Keratinocyte (primary cell): Measurements from ENCODE around the gene TLR6. TPM values are rescaled to one million over a fixed set of nuclear protein-coding genes. Genes with fewer than 3 reads are reported as not detected.

Source experiments
- DNase-seq: peaks from one replicate; pipeline ENCODE4 v3.0.0-alpha.2; 2011; ENCODE audit warnings: low read depth, missing footprints, low spot score
- FAIRE-seq: peaks from 2 replicates; lab custom pipeline; 2011; peaks lifted over from hg19 to GRCh38; lab: Jason Lieb, UNC
- H2AFZ ChIP-seq: 2 replicates; pipeline ENCODE4 v1.6.0; 2012; ENCODE audit warnings: low read length, control low read depth, inconsistent platforms; ENCODE audit not compliant: control insufficient read depth
- H3K27ac ChIP-seq: 2 replicates; pipeline ENCODE4 v1.5.1; 2011; ENCODE audit warnings: low read length; ENCODE audit not compliant: control insufficient read depth, insufficient read depth
- H3K27me3 ChIP-seq: 3 replicates; pipeline ENCODE4 v1.6.0; 2011; ENCODE audit warnings: low read length; ENCODE audit not compliant: control insufficient read depth, insufficient read depth; ENCODE audit errors: extremely low read depth
- H3K36me3 ChIP-seq, 2 experiments: 2 replicates in 1 of 2; 3 replicates in 1 of 2; pipeline ENCODE4 v1.5.1; 2011; ENCODE audit warnings: low read length in 2 of 2, mild to moderate bottlenecking in 1 of 2; ENCODE audit not compliant: control insufficient read depth in 2 of 2, insufficient read depth in 2 of 2; ENCODE audit errors: extremely low read depth in 1 of 2
- H3K4me1 ChIP-seq: 3 replicates; pipeline ENCODE4 v1.5.1; 2011; ENCODE audit warnings: low read length; ENCODE audit not compliant: control insufficient read depth, insufficient read depth; ENCODE audit errors: extremely low read depth
- H3K4me2 ChIP-seq: 3 replicates; pipeline ENCODE4 v1.6.0; 2011; ENCODE audit warnings: low read depth, low read length; ENCODE audit not compliant: control insufficient read depth, insufficient read depth; ENCODE audit errors: extremely low read depth
- H3K4me3 ChIP-seq, 3 experiments: fragments of 200-600 bp in 1 of 3; sonication (generic) in 1 of 3; 2 replicates in 2 of 3; 3 replicates in 1 of 3; pipeline ENCODE4 v1.5.1; 2011 to 2016; ENCODE audit warnings: low read length in 3 of 3, mild to moderate bottlenecking in 3 of 3, control low read depth in 2 of 3, inconsistent platforms in 1 of 3, low read depth in 1 of 3, mixed read lengths in 1 of 3, mixed run types in 1 of 3, moderate library complexity in 1 of 3; ENCODE audit not compliant: control insufficient read depth in 2 of 3, insufficient read depth in 2 of 3; ENCODE audit errors: extremely low read depth in 1 of 3
- H3K79me2 ChIP-seq: 2 replicates; pipeline ENCODE4 v1.6.0; 2012; ENCODE audit warnings: low read length; ENCODE audit not compliant: control insufficient read depth, insufficient read depth
- H3K9ac ChIP-seq: 3 replicates; pipeline ENCODE4 v1.6.0; 2011; ENCODE audit warnings: low read length; ENCODE audit not compliant: control insufficient read depth, insufficient read depth; ENCODE audit errors: extremely low read depth
- H3K9me1 ChIP-seq: 3 replicates; pipeline ENCODE4 v1.6.0; 2011; ENCODE audit warnings: low read length; ENCODE audit not compliant: control insufficient read depth, insufficient read depth; ENCODE audit errors: extremely low read depth
- H3K9me3 ChIP-seq: 2 replicates; pipeline ENCODE4 v1.5.1; 2012; ENCODE audit warnings: low read depth, low read length; ENCODE audit not compliant: control insufficient read depth
- H4K20me1 ChIP-seq: 3 replicates; pipeline ENCODE4 v1.6.0; 2011; ENCODE audit warnings: low read length; ENCODE audit not compliant: control insufficient read depth, insufficient read depth; ENCODE audit errors: extremely low read depth
- CTCF ChIP-seq, 3 experiments: IDR thresholded peaks in 1 of 3; conservative IDR thresholded peaks in 1 of 3; optimal IDR thresholded peaks in 1 of 3; 2 replicates in 2 of 3; 3 replicates in 1 of 3; pipeline versions ENCODE3 to v1.5.1; 2011; ENCODE audit warnings: low read length in 3 of 3, mild to moderate bottlenecking in 3 of 3, moderate library complexity in 2 of 3, control low read depth in 1 of 3, inconsistent platforms in 1 of 3; ENCODE audit not compliant: insufficient read depth in 2 of 3; ENCODE audit errors: extremely low read depth in 1 of 3
- EZH2 ChIP-seq: IDR thresholded peaks from one replicate; pipeline ENCODE4 v1.6.1; 2012; ENCODE audit warnings: inconsistent platforms, mild to moderate bottlenecking, low read length, moderate library complexity
- dilution Hi-C: fragments of 300-500 bp; cut with MboI; formaldehyde crosslinking; loops from one replicate; pipeline ENCODE4 v1.7.0; 2020; ENCODE audit warnings: low sequenced_read_pairs; ENCODE audit not compliant: extremely low pct_ligation_motif_present
- polyA plus RNA-seq, 5 experiments: library from polyadenylated mRNA; depleted of rRNA in 3 of 5; stranded (reverse) in 3 of 5; stranded (forward) in 1 of 5; unstranded in 1 of 5; fragments of >200 nt; gene quantifications; 1 replicate in 1 of 5; 2 replicates in 3 of 5; 3 replicates in 1 of 5; pipeline versions ENCODE4 v1.2.1 to v1.2.3, GENCODE V29; 2011 to 2012; ENCODE audit warnings: missing spikeins in 2 of 5, low read depth in 1 of 5, low replicate concordance in 1 of 5
- small RNA-seq, 3 experiments: library from RNA; depleted of rRNA; stranded (forward); fragments of <200 nt; gene quantifications; one replicate each; pipeline ENCODE3, GENCODE V24; 2012; ENCODE audit warnings: low read depth in 3 of 3, low replicate concordance in 1 of 3; ENCODE audit not compliant: insufficient read length in 3 of 3

The TLR6 gene
- polyA plus RNA-seq, 1 donor (not counting 4 experiments of a cell fraction or from before 2014, with no cell fraction given): 1.3 TPM

DNA sequence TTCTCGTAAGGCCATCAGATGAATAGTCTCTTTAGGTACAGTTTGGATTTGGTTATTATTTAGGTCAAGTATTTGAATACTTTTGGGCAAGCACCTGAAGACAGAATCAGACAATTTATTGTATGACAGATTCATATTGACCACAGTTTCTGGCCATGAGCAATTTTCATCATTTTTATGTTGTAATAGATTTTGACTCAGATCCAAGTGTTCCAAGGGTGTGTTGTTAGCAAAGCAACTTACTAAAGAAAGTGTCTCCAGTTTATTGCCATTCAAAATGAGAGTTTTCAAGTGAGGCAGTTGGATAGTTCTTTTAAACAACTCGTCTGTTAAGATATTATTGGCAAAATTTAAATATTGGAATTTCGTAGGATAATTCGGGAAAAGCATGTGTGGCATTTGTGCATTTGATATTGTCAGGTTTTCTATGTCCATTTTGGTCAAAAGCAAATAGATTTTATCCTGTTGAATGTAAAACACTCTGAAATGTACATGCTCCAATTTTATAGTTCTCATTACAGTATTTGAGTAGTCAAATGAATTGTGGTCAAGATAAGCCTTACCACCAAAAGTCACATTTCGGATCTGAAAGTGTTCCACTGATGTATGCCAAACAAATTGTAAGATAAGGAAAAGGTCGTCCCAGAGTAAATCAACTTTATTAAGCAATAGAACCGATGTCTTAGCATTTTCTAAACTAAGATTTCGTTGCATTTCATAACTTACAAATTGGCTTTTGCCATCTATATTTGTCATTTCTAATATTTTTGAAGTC is 82.2 kb downstream of the TLR6 start:
- DNase-seq: no peak
- Histone ChIP-seq H3K4me2 (no peak overlapping the region), H3K27ac (no peak overlapping the region), H3K79me2 (no peaks in the 10 kb centered on the region), H4K20me1 (no peaks in the 10 kb centered on the region), H3K4me1 (peaks cover 8% of the 10 kb centered on the region), H3K9me1 (no peaks in the 10 kb centered on the region), H2AFZ (no peak overlapping the region), H3K27me3 (no peaks in the 10 kb centered on the region), H3K4me3 (no peak overlapping the region), H3K9ac (no peak overlapping the region), H3K36me3 (no peaks in the 10 kb centered on the region), H3K9me3 (no peaks in the 10 kb centered on the region)
- FAIRE-seq: no peak
- dilution Hi-C loops: no loop called here
- TF ChIP-seq CTCF (optimal IDR thresholded peaks at IDR 0.05 in 1 of 3, IDR thresholded peaks at IDR 0.05 in 1 of 3, conservative IDR thresholded peaks at IDR 0.05 in 1 of 3; ENCODE audit: extremely low read depth in 1 of 3, insufficient read depth in 2 of 3, low read length in 3 of 3) (no peak), EZH2 (no peak)

Small RNA genes within 50 kb of the gene (small RNA-seq; reads per million reads assigned to genes)
- gene MIR574: 1.8 to 17.7 (median 5.4) reads per million in 3 experiments

Other genes starting within 250 kb of the TLR6 start
- 22.2 to 39.9 TPM (median 25.5 TPM) in 3 replicates for gene KLF3, start 192.6 kb downstream of the TLR6 start, polyA plus RNA-seq
- gene TLR10, start 73.8 kb downstream of the TLR6 start, polyA plus RNA-seq: 0.01 to 0.23 TPM (median 0.05 TPM) in 3 replicates
- gene TLR1, start 52.0 kb downstream of the TLR6 start, polyA plus RNA-seq: 0.42 to 1.6 TPM (median 0.73 TPM) in 3 replicates
- gene FAM114A1, start 11.0 kb upstream of the TLR6 start, polyA plus RNA-seq: 39.8 to 79.4 TPM (median 47.2 TPM) in 3 replicates
- 0.15 to 0.68 TPM (median 0.19 TPM) in 3 replicates for gene TMEM156, start 175.6 kb upstream of the TLR6 start, polyA plus RNA-seq
- gene KLHL5, start 205.4 kb upstream of the TLR6 start, polyA plus RNA-seq: 17.9 to 32.1 TPM (median 25.4 TPM) in 3 replicates